ENCODE results near the gene CRYBG1.
A peak's percentile ranks its signal among the peaks of the same experiment; 100 is the strongest.

Gene CRYBG1, protein sequence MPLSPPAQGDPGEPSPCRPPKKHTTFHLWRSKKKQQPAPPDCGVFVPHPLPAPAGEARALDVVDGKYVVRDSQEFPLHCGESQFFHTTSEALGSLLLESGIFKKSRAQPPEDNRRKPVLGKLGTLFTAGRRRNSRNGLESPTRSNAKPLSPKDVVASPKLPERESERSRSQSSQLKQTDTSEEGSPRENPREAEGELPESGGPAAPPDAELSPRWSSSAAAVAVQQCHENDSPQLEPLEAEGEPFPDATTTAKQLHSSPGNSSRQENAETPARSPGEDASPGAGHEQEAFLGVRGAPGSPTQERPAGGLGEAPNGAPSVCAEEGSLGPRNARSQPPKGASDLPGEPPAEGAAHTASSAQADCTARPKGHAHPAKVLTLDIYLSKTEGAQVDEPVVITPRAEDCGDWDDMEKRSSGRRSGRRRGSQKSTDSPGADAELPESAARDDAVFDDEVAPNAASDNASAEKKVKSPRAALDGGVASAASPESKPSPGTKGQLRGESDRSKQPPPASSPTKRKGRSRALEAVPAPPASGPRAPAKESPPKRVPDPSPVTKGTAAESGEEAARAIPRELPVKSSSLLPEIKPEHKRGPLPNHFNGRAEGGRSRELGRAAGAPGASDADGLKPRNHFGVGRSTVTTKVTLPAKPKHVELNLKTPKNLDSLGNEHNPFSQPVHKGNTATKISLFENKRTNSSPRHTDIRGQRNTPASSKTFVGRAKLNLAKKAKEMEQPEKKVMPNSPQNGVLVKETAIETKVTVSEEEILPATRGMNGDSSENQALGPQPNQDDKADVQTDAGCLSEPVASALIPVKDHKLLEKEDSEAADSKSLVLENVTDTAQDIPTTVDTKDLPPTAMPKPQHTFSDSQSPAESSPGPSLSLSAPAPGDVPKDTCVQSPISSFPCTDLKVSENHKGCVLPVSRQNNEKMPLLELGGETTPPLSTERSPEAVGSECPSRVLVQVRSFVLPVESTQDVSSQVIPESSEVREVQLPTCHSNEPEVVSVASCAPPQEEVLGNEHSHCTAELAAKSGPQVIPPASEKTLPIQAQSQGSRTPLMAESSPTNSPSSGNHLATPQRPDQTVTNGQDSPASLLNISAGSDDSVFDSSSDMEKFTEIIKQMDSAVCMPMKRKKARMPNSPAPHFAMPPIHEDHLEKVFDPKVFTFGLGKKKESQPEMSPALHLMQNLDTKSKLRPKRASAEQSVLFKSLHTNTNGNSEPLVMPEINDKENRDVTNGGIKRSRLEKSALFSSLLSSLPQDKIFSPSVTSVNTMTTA (N-terminal part only)

DNA sequence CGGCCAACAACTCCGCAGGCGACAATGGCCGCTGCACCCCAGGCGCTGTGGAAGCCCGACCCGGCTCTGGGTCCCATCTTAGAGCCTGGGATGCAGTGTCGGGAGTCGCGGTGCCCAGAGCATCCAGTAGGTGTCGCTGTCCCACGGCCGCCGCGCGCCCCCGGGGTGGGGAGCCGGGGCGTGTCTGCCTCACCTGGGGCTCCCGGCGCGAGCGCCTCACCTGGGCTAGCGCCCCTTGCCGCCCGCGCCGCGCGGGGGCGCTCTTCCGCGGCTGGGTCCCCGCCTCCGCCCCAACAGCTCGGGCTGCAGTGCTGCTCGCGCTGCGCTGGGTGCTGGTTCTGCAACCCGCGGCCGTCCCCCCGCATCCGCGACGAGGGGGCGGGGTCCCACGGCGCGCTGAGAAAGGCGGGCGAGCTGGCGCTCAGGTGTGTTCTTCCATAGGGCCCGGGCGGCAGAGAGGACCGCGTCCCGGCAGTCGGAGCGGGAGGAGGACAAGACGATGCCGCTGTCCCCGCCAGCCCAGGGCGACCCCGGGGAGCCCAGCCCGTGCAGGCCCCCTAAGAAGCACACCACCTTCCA, at the start of gene CRYBG1:
CRYBG1 (plus strand) TSS at position 308 of the 579 bp plus-strand sequence; CDS start at position 500, 192 bp downstream.
- FAIRE-seq (peak; percentile 20), DNase-seq (ENCODE audit: insufficient read length, low spot score) (peak; percentile 77)

DNA sequence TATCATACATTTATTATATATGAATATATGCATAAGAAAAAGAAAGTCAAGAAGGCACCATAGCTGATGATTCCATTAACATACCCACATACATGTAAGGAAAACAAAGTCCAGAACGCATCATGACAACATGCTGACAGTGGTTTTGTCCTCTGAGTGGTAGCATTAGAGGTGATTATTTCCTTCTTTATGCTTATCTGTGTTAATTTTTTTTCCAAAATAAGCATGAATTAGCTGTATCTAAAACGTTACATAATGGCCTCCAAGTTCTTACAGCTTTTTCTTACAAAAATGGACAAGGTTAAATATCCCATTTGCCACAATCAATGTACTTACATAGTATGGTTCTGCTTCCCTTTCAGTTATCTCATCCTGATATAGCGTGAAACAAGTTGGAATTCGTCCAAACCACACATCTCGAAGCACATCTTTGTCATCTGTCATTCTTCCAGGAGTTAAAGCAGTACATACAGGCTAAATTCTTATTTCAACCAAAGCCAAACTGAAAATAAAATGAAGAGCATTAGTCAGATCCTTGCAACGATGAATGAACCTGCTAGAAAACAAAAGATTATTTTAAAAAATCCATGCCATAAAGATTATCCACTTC, 44.6 kb upstream of the CRYBG1 start:
- DNase-seq (ENCODE audit: insufficient read length, low spot score): no peak
- no peak for FAIRE-seq

DNA sequence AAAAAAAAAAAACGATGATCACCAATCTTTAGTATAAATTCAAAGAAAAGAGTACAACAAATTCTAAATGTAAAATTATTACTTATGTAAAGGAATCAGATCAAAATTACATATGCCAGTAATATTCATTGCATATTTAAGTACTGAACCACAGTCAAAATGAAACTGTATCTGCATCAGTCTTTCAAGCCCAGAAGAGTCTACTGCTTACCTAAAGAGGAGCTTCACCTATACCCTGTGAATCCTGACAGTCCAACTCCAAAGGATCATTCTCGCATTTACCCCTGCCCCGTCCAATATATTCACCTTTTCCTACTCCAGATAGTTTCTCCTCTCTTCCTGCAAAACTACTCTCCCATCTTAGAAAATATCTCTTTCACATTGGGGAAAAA, 44.1 kb upstream of the CRYBG1 start:
- DNase-seq (ENCODE audit: insufficient read length, low spot score): no peak
- no peak for FAIRE-seq

DNA sequence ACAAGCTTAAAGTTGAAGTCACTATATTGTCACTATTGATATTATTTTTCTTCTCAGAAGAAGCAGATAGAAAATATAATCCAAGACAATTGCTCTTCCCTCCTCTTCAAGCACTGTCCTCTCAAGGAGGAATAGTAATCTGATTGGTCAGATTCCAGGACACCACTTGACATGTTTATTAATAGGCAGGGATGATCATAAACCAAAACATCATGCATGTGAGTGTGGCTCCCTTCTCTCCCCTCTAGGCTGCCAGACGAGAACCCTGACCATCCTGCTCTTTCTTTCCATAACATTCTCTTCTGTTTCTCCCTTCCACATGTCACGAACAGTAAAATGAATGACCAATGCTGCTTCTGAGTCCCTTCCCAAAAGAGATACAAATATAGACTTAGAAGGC, 42.5 kb upstream of the CRYBG1 start:
- FAIRE-seq: no peak
- DNase-seq (ENCODE audit: insufficient read length, low spot score): no peak

DNA sequence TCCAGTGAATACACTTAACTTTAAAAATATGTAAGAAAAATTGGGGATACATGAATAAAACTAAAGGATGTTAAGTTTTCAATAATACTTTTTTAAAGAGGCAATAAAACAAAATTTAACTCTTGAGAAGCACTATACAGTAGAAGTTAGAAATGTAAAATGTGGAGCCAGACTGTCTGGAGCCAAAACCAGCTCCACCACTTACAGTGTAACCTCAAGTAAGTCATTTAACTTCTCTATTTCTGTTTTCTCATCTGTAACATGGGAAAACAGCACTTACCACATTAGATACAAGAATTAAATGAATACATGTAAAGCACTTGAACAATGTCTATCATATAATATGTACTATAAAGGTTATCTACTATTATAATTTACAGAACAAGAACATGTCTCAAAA, 41.7 kb upstream of the CRYBG1 start:
- DNase-seq (ENCODE audit: insufficient read length, low spot score) (no peak), FAIRE-seq (no peak)

DNA sequence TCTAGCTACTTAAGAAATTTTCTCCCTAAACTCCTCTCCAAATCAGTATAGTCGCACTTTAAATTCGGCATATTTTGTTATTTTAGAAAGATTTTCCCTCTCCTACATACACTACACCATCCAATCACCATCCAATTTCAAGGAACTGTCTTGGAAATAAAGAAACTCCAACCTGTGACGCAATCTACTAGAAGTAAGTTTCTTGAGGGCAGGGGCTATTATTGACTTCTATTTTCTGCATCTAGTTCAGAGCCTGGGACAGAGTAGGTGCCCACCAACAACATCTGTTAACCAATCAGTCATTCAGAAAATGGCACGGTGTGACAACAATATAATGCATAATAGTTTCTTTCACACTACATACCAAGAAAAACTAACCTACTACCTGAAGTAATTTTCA, 38.6 kb upstream of the CRYBG1 start:
- DNase-seq (ENCODE audit: insufficient read length, low spot score): no peak
- FAIRE-seq: no peak

DNA sequence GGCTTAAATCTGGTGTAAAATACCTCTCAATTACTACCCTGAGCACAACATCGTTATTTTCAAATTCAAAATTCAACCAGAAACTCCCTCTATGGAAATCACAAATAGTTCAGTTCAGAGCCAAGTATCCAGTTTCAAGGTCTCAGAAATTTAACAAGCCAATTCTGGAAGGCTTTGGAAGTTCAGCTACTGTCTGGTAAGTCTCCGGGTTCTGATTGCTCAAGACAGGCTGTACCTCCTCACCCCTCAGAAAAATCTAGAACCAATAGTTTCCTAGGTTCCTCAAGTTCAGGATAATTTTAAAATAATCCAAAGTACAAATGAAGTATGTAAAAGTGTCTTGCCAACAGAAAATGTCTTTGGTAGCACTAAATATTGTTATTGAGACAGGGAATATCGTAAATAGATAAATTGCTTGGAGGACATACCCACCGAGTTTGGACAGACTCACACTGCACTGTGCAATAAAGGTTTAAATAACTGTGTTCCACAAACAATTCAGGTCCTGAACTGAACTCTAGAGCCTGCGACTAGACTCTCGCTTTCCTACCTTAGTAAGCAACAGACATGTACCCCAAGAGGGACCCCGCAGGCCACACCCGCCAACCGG, 35.7 kb upstream of the CRYBG1 start:
- DNase-seq (ENCODE audit: insufficient read length, low spot score): no peak
- FAIRE-seq: no peak

DNA sequence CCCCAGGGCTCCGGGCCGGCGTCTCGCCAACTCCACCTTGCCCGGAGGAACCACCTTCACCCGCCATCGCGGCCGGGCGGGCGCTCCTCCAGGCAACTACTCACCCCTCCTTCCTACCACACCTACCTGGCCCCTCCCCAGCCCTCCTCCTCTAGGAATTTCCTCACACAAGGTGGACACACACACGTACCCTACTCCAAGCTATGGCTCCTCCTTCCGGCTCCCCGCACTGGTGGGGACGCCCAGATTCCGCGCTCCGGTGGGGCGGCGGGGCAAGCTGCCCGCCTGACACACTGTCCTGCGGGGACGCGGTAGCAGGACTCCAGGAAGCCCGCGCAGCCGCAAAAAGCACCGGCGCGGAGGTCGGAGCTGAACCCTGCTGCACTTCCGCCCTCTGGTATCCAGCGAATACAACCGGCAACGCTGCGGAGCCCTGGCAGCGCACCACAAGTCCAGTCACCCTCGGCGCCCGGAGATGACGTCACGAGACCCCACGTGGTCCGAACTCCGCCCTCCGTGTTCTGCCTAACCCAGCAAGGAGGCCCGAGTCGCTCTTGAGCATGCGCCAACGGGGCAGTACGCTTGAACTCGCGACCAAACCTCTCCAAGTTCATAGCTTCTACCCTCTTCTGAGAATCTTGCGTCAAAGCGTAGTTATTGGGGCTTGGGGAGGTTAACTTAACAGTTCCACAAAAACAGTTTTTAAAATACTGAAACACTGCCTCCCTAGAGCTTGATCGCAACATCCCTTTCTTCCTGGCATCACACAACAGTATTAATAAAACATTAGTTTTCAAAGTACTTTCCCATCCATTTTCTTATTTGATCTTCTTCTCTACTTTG, 35.0 kb upstream of the CRYBG1 start, which contains the start of gene ATG5:
ATG5 (minus strand) TSS at position 425 of the 843 bp plus-strand sequence. CDS start 9,552 bp downstream, outside the sequence.
- FAIRE-seq (peak; percentile 93), DNase-seq (ENCODE audit: insufficient read length, low spot score) (peak; percentile 94)

DNA sequence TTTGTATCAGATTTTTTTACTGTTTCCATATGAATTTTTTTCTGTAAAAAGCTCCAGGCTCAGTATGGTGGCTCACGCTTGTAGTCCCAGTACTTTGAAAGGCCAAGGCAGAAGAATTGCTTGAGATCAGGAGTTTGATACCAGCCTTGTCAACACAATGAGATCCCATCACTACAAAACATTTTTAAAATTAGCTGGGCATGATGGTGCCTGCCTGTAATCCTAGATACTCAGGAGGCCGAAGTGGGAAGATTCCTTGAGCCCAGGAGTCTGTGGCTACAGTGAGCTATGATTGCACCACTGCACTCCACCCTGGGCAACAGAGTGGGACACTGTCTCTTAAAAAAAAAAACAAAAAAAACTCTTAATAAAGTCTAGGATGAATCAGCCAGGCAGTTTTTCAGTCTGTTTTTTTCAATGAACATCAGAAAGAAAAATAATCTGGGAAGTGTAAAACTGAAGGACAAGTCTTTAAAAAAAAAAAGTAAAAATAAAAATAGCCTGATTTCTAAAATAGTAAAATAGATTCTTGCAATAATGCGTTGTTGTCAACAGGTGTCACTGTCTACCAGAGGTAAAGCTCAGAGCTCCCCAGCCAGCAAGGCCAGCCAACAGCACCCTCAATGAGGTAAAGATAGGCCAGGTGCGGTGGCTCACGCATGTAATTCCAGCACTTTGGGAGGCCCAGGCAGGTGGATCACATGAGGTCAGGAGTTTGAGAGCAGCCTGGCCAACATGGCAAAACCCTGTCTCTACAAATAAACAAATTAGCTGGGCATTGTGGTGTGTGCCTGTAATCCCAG, 25.7 kb upstream of the CRYBG1 start:
- DNase-seq (ENCODE audit: insufficient read length, low spot score) (peak; percentile 42), FAIRE-seq (no peak)

DNA sequence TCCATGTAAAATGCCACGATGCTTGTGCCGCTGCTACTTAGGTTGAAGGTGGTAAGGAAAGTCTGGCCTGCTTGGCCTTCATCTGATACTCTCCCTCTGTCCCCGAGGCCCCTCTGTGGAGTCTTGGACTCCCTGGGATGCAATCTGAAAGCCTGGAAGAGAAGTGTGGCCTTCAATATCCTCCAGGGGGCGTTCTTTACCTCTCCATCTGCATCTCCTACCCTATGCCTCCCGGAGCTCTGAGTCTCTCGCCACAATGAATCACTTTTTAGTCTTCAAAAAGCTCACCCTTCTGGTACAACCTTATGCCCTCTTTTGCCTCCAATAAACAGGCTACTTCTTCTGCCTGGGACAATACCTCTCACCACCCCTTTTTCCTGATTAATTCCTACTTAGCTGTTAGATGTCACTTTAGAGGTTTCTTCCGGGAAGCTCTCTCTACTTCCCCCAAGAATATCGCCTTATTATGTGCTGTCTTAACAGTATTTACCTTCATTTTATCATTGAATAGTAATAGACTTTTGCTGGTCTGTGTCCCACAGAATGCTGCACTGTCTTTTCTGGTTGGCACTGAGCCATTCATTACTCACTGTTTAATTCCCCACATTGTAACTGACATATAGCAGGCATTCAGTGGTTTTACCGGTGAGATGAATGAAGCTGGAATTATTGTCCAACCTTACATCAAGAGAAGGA, 21.0 kb upstream of the CRYBG1 start:
- DNase-seq (ENCODE audit: insufficient read length, low spot score) (peak; percentile 75), FAIRE-seq (no peak)

DNA sequence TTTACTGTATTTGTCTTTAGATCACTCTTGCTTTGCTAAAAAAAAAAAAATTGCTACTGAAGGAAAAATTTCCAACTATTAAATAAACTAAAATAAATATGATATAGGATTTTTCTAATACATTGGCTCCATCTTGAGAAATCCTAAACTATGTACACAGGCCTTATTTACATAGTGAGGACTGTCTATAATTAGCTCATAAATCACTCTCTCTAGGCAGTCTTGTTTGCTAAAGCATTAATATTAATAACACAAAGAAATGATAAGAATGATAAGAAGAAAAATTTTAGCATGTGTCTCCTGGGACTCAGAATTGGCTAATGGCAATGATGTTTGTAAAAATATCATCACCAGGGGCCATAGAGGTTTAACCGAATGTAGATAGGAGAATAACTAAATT, 13.3 kb upstream of the CRYBG1 start:
- DNase-seq (ENCODE audit: insufficient read length, low spot score) (no peak), FAIRE-seq (no peak)

DNA sequence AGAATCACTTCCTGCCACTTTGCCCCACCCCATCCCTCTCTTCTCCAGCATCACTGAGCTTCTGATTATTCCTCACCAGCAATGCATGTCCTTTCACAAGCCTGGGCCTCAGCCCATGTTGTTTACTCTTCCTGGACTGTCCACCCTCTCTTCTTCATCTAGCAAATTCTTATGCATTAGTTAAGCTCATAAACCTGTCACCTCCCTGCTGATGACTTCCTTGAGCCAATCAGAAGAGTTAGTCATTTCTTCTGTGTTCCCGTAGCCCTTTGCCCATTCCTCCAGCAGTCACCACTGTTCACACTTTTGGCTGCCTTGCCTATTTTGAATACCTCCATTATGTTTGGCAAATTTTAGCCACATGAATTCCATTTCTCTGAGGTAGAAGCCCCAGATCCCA, 4.1 kb upstream of the CRYBG1 start:
- no peak for DNase-seq (ENCODE audit: insufficient read length, low spot score)
- no peak for FAIRE-seq

DNA sequence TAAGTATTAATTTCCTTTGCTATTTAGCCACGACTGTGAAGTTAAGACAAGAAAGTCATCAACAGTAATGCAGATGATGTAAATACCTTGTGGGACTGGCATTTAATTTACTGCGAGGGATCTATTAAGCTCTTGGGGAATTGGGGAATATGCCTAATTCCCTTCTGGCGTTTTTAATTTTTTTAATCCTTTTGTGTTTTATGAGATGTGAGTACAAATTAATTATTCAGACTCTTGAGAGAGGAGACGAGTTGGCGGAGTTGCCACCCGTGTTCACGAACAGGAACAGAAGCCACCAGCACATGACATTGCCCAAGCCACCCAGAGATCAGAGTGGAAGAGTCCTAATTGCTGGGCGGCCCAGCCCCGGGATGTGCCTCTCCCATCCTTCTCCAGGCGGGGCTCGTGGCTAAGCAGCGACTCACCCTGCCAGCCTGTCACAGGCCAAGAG, 533 bp upstream of the CRYBG1 start:
- DNase-seq (ENCODE audit: insufficient read length, low spot score) (no peak), FAIRE-seq (no peak)

DNA sequence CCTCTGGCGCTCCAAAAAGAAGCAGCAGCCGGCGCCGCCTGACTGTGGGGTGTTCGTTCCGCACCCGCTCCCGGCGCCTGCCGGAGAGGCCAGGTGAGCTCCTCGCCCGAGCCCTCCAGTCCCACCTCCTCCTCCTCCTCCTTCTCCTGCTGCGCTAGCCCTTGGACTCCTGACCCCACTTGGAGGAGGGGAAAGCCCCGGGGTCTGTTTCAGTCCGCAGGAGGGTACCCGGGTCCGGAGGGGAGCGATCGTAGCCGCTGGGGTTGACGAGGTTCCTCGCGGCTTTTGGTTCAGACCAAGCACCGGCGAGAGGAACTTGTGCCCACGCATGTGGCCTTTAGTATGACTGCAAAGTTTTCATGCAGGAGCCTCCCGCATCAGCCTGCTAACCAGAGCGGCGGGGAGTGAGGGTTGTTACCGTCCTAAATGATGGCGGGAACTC, 493 bp downstream of the CRYBG1 start:
- FAIRE-seq: no peak
- DNase-seq (ENCODE audit: insufficient read length, low spot score): no peak

DNA sequence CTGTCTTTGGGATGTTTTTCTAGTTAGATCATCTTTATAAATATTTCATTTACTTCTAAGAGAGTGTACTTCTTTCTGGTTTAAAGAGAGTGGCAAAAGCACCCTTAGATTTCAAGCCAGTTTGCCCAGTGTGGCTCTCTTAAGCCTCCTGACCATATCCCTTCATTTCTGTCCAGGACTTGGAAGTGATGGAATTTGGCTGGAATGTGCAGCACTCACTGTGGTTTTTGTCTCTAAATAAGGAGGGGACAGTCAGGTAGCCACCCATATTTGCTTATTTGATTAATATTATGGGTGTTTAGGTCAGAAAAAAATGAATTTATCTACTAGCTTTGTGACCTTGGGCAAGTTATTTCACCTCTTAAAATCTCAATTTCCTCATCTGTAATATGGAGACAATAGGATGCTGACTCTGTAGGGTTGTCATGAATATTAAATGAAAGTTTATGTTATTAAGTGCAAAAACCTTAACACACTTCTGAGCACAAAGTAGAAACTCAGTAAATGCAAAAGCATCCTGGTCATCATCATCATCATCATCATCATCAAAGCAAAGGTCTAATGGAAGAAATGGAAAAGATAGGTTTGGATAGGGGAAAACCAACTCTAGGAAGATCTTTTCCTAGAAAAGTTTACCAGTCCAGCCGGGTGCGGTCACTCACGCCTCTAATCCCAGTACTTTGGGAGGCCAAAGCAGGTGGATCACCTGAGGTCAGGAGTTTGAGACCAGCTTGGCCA, 3.1 kb downstream of the CRYBG1 start:
- DNase-seq (ENCODE audit: insufficient read length, low spot score): no peak
- no peak for FAIRE-seq

DNA sequence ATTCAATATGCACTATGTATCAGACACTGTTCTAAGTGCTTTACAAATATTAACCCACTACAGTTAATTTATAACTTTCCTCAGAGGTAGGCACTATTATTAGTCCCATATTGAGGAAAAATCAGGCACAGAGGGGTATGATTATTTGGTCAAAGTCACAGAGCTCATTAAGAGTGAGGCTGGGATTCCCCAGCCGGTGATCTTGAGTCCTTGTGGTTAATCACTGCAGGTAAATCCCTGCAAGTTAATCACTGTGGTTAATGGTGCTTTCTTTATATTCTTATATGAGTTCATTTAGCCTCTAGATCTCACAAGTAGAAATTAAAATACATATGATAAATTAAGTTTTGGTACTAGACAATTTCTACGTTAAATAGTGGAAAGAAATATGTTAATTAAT, 9.2 kb downstream of the CRYBG1 start:
- no peak for FAIRE-seq
- DNase-seq (ENCODE audit: insufficient read length, low spot score): no peak

DNA sequence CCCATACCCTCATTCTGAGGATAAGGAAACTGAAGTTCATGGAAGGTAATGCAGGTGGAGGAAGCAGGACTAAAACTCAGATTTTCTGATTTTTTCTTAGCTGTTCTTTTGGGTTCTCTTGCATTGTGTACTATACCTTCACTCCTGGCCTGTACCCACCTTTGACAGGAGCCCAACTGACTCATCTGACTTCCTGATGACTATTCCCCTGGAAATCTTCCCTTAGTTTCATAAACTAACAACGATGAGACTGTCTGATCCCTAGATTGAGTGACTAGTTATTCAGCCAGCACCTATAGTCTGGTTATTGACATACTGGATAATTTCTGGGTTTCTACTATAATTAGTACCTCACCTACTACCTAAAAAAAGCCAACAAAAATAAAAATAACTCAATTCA, 10.1 kb downstream of the CRYBG1 start:
- DNase-seq (ENCODE audit: insufficient read length, low spot score): no peak
- no peak for FAIRE-seq

Data from HTR-8/SVneo (cell line).